ENCODE data around the gene HECTD4.
"Not testable (repeated sequence)": the region's sequence is repeated elsewhere in the genome, so short reads cannot be mapped to it uniquely, and the experiment has no call there.

The HECTD4 gene

GRCh38 chr12:112252184-112252583 lies 130.0 kb downstream of the HECTD4 start:
- no peak overlapping the region for H3K4me3 ChIP-seq (replicated peaks in 1 of 2; ENCODE audit: low read depth in 2 of 2, low read length in 2 of 2)
- TF ChIP-seq CTCF (IDR thresholded peaks at IDR 0.05; ENCODE audit: low read depth, low read length): no peak
- DNase-seq (ENCODE audit: low read depth in 2 of 2): peak; percentile 57 to 66

GRCh38 chr12:112244902-112245301 lies 137.3 kb downstream of the HECTD4 start:
- not testable (repeated sequence) for DNase-seq (ENCODE audit: low read depth in 2 of 2); H3K4me3 ChIP-seq (replicated peaks in 1 of 2; ENCODE audit: low read depth in 2 of 2, low read length in 2 of 2)

- DNase-seq (ENCODE audit: low read depth in 2 of 2): no peak
- no peak for TF ChIP-seq CTCF (IDR thresholded peaks at IDR 0.05; ENCODE audit: low read depth, low read length)
- H3K4me3 ChIP-seq (replicated peaks in 1 of 2; ENCODE audit: low read depth in 2 of 2, low read length in 2 of 2): no peak overlapping the region
These were observed 138.7 kb downstream of the HECTD4 start for GRCh38 chr12:112243255-112244110.

GRCh38 chr12:112241176-112241575 lies 141.1 kb downstream of the HECTD4 start:
- no peak overlapping the region for H3K4me3 ChIP-seq (replicated peaks in 1 of 2; ENCODE audit: low read depth in 2 of 2, low read length in 2 of 2)
- no peak for DNase-seq (ENCODE audit: low read depth in 2 of 2)
- TF ChIP-seq CTCF (IDR thresholded peaks at IDR 0.05; ENCODE audit: low read depth, low read length): no peak

GRCh38 chr12:112239881-112240280 lies 142.3 kb downstream of the HECTD4 start:
- peak in 1 of 2 donors; percentile 24 for DNase-seq (ENCODE audit: low read depth in 2 of 2)
- no peak for TF ChIP-seq CTCF (IDR thresholded peaks at IDR 0.05; ENCODE audit: low read depth, low read length)
- H3K4me3 ChIP-seq (replicated peaks in 1 of 2; ENCODE audit: low read depth in 2 of 2, low read length in 2 of 2): no peak overlapping the region

- no peak for TF ChIP-seq CTCF (IDR thresholded peaks at IDR 0.05; ENCODE audit: low read depth, low read length)
- no peak for DNase-seq (ENCODE audit: low read depth in 2 of 2)
- H3K4me3 ChIP-seq (replicated peaks in 1 of 2; ENCODE audit: low read depth in 2 of 2, low read length in 2 of 2): no peak overlapping the region
These were observed 143.2 kb downstream of the HECTD4 start for GRCh38 chr12:112239020-112239419.

GRCh38 chr12:112238441-112238840 lies 143.8 kb downstream of the HECTD4 start:
- no peak for DNase-seq (ENCODE audit: low read depth in 2 of 2)
- H3K4me3 ChIP-seq (replicated peaks in 1 of 2; ENCODE audit: low read depth in 2 of 2, low read length in 2 of 2): no peak overlapping the region
- TF ChIP-seq CTCF (IDR thresholded peaks at IDR 0.05; ENCODE audit: low read depth, low read length): no peak
